HK-2 (cell line): ENCODE results near the gene SSR1.
"Not testable (repeated sequence)": the region's sequence is repeated elsewhere in the genome, so short reads cannot be mapped to it uniquely, and the experiment has no call there.

Experiments
- DNase-seq: peaks from one replicate; pipeline ENCODE4 v3.0.0-alpha.2; 2018; ENCODE audit not compliant: unreplicated experiment

SSR1 gene

GRCh38 chr6:7312616-7313504 lies at the start of gene SSR1:
Gene SSR1 (minus strand): TSS chr6:7313199. CDS start chr6:7313120, 79 bp downstream.
- peak; percentile 96 for DNase-seq

- DNase-seq: not testable (repeated sequence)
These were observed 38.9 kb upstream of the SSR1 start for GRCh38 chr6:7351916-7352315.

GRCh38 chr6:7350591-7350990 lies 37.6 kb upstream of the SSR1 start:
- DNase-seq: not testable (repeated sequence)

GRCh38 chr6:7347551-7347997 lies 34.6 kb upstream of the SSR1 start:
- DNase-seq: peak; percentile 19

GRCh38 chr6:7344773-7345450 lies 31.9 kb upstream of the SSR1 start:
- not testable (repeated sequence) for DNase-seq

DNA sequence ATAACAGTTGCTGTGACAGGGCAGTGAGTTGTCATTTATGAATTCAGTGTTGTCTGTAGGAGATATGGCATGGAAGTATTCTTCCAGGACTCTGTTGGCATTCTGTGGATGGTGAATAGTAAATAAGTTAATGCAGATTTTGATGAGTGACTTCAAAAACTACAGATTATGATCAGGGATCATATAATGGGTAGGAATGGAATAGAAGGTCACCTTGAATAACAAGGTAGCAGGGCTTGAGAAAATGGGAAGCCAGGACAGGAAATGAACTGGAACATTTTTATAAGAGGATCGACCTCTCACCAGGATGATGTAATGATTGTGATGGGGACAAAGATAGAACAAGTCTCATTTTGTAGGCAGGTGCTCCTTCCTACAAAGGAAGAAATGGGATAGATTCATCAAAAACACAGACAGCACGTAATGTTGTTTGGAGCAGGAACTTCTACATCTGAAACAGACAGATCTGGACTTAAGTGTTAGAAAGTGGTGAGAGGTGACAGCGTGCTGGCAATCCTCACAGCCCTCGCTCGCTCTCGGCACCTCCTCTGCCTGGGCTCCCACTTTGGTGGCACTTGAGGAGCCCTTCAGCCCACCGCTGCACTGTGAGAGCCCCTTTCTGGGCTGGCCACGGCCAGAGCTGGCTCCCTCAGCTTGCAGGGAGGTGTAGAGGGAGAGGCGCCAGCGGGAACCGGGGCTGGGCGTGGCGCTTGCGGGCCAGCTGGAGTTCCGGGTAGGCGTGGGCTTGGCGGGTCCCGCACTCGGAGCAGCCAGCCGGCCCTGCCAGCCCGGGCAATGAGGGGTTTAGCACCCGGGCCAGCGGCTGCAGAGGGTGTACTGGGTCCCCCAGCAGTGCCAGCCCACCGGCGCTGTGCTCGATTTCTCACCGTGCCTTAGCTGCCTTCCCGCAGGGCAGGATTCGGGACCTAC lies 30.8 kb upstream of the SSR1 start:
- DNase-seq: no peak

DNA sequence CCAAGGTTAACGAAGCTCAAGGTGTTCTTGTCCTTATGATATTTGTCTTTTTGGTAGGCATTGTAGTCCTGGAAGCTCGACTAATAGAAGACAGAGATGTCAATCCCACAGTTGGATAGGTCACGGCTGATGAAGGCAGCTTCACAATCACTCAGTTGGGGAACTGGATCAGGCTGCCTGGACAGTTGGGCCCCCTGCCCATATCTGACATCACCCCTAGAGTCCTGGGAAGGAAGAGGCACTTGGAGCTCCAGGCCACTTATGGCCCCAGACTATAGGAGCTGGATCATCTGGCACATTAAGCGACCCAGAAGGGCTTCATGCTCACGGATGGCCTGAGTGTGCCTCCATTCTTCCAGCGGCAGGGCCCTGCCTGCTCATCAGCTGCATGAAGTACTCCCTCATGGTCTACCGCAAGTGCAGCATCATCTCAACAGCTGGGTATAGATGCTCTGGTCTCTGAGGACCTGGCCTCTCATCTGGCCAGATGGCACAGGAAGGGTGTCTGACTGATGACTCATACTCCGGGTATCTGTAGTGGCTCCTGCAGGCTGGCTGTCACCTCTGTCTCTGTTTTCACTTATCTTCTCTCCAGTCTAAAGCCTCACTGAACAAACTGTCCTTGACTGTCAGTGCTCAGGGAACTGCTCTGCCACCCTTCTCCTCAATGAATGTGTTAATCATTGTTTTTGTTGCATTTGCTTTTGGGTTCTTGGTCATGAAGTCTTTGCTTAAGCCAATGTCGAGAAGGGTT lies 29.2 kb upstream of the SSR1 start:
- no peak for DNase-seq

- no peak for DNase-seq
These were observed 28.3 kb upstream of the SSR1 start for GRCh38 chr6:7341271-7341670.

DNA sequence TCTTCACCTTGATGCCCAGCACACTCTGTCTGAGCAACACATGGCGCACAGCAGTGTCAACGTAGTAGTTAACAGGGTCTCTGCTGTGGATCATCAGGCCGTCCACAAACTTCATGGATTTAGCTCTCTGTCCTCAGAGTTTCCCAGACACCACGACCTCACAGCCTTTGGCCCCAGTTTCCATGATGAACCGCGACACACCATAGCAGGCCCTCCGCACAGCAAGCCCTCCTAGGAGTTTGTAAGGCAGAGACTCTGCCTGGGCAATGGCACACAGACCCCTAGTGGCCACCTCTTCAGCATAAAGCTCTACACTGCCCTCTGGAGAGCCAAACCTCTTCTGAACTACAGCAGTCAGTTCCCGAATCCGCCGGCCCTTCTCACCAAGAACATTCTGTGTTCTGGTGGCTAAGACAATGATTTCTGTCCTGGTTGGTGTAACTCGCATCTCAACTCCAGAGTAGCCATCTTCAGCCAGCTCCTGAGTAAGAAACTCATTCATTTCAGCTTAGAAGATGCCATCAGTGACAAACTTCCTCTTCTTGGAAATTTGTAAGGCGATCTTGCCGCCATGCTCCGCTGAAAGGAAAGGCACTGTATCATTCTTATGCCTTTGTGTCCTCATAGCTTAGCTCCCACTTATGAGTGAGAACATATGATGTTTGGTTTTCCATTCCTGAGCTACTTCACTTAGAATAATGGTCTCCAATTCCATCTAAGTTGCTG lies 26.2 kb upstream of the SSR1 start:
- not testable (repeated sequence) for DNase-seq

GRCh38 chr6:7338031-7338430 lies 25.0 kb upstream of the SSR1 start:
- DNase-seq: no peak

DNA sequence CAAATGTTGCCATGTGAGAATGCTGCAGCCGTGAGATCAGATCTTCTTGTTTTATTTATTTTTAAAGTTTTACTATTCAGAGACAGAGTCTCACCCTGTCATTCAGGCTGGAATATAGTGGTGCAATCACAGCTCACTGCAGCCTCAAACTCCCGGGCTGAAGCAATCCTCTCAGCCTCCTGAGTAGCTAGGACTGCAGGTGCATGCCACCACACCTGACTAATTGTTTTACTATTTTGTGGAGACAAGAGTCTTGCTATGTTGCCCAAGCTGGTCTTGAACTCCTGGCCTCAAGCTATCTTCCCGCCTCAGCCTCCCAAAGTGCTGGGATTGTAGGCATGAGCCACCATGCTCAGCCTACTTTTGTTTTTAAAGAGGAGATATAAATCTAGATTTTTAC lies 22.5 kb upstream of the SSR1 start:
- no peak for DNase-seq

DNA sequence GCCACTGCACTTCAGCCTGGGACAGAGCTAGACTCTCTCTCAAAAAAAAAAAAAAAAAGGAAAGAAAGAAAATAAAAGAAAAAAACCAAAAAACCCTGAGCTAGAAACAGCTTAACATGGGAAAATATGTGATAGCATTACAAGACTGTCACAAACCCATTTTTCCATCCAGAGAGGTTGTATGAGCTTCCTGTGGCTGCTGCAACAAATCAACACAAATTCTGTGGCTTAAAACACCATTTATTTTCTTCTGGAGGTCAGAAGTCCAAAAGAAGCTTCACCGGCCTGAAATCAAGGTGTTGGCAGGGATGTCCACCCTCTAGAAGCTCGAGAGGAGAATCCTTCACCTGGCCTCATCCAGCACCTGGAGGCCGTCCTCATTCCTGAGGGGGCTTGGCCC lies 21.7 kb upstream of the SSR1 start:
- no peak for DNase-seq

GRCh38 chr6:7332090-7332745 lies 19.2 kb upstream of the SSR1 start:
- DNase-seq: no peak

DNA sequence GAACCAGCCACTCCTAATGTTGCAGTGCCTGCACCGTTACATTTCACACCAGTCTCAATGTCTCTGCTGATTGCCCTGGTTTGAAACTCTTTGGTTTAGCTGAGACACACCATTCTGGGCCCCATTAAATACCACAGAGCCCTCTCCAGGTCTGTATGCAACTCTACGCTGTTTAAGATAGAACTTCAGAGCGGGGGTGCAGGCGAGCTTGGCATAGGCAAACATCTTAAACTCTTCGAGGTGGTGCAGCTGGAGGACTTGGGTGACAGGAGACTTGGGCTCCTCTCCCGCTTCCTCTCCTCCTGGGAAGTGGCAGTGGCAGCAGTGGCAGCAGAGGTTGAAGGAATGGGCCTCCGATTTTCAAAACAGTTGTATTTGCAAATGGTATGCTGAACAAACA lies 18.5 kb upstream of the SSR1 start:
- DNase-seq: no peak

DNA sequence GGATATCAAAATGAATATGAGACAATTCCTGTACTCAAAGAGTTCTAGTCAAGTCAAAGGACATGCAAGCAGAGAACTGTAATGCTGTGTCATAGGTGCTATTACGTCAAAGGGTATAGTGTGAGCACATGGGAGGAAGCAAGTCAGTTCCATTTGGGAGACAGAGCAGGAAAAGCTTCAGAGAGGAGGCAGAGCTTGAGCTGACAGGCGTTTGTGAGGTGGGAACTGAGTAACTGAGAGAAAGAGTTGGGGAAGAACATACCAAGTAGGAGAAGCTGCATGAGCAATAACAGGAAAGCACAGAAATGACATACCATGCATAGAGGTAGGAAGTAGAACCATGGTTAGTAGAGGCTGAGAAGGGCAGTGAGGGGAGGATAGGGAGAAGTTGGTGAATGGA lies 15.2 kb upstream of the SSR1 start:
- DNase-seq: no peak

DNA sequence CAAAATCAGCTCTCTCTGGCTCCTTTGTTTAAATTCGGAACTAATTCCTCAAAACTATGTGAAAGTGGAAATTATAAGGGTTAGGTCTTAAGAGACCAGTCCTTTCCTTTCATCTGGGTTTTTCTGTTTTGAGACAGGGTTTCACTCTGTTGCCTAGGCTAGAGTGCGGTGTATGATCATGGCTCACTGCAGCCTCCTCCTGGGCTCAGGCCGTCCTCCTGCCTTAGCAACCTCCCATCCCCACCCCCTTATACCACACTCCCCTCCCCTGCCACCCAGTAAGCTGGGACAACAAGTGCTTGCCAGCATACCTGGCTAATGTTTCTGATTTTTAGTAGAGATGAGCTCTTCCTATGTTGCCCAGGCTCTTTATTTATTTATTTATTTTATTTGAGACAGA lies 12.8 kb upstream of the SSR1 start:
- no peak for DNase-seq

GRCh38 chr6:7324520-7324919 lies 11.5 kb upstream of the SSR1 start:
- no peak for DNase-seq

- no peak for DNase-seq
These were observed 10.1 kb upstream of the SSR1 start for GRCh38 chr6:7323074-7323473.

DNA sequence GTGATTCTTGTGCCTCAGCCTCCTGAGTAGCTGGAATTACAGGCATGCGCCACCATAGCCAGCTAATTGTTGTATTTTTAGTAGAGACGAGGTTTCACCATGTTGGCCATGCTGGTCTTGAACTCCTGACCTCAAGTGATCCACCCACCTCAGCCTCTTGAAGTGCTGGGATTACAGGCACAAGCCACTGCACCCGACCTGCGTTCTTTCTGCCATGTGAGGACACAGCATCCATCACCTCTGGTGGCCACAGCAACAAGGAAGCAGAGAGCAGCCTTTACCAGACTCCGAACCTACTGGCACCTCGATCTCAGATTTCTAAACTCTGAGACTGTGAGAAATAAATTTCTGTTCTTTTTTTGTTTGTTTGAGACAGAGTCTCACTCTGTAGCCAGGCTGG lies 8.9 kb upstream of the SSR1 start:
- DNase-seq: not testable (repeated sequence)

- not testable (repeated sequence) for DNase-seq
These were observed 6.4 kb upstream of the SSR1 start for GRCh38 chr6:7319406-7319805.
